ENCODE data around the gene DCAF11. TPM values are rescaled to one million over a fixed set of nuclear protein-coding genes. Genes with fewer than 3 reads are reported as not detected.

The DCAF11 gene
- total and polyA plus RNA-seq, 4 donors: 26.4 to 153 (median 64.2) TPM

GRCh38 chr14:24074625-24075484 is 39.7 kb upstream of the DCAF11 start:
- peaks cover 0 to 13% (median 10%) of the 10 kb centered on the region in 3 donors for H3K27me3 ChIP-seq (ENCODE audit: control insufficient read depth in 3 of 3, insufficient read depth in 3 of 3, low read length in 2 of 3)
- ATAC-seq (ENCODE audit: insufficient read depth, low FRiP score): no peak
- H3K4me3 ChIP-seq: no peak overlapping the region
- no peak overlapping the region for H3K9ac ChIP-seq (ENCODE audit: insufficient read depth in 1 of 2, low read length in 2 of 2)
- H3K9me3 ChIP-seq (ENCODE audit: control insufficient read depth in 4 of 4, insufficient read depth in 3 of 4, low read length in 3 of 4): no peaks in the 10 kb centered on the region
- H3K4me1 ChIP-seq (ENCODE audit: control insufficient read depth in 5 of 5, insufficient read depth in 5 of 5, low read length in 5 of 5): no peaks in the 10 kb centered on the region
- WGBS, 2 donors: 80 to 85% methylated on average over 11 of the region's 11 CpGs
- H3K36me3 ChIP-seq (ENCODE audit: control insufficient read depth in 4 of 4, insufficient read depth in 4 of 4, low read length in 4 of 4): no peaks in the 10 kb centered on the region
- H3K27ac ChIP-seq (ENCODE audit: low read depth in 1 of 2, low read length in 1 of 2): no peak overlapping the region
- TF ChIP-seq CTCF (IDR thresholded peaks at IDR 0.05; ENCODE audit: control extremely low read depth, extremely low read depth): no peak
- DNase-seq: no peak

GRCh38 chr14:24075485-24076301 is 38.9 kb upstream of the DCAF11 start:
- WGBS, 2 donors: 66 to 69% methylated on average over 11 of the region's 11 CpGs
- DNase-seq: no peak

GRCh38 chr14:24076302-24076601 is 38.3 kb upstream of the DCAF11 start:
- Histone ChIP-seq H3K4me1 (ENCODE audit: control insufficient read depth in 5 of 5, insufficient read depth in 5 of 5, low read length in 5 of 5) (peaks cover 0 to 9% (median 3%) of the 10 kb centered on the region in 5 donors), H3K9ac (ENCODE audit: insufficient read depth in 1 of 2, low read length in 2 of 2) (no peak overlapping the region), H3K27me3 (ENCODE audit: control insufficient read depth in 3 of 3, insufficient read depth in 3 of 3, low read length in 2 of 3) (peaks cover 0 to 12% (median 12%) of the 10 kb centered on the region in 3 donors), H3K9me3 (ENCODE audit: control insufficient read depth in 4 of 4, insufficient read depth in 3 of 4, low read length in 3 of 4) (no peaks in the 10 kb centered on the region), H3K27ac (ENCODE audit: low read depth in 1 of 2, low read length in 1 of 2) (no peak overlapping the region), H3K36me3 (ENCODE audit: control insufficient read depth in 4 of 4, insufficient read depth in 4 of 4, low read length in 4 of 4) (no peaks in the 10 kb centered on the region), H3K4me3 (no peak overlapping the region)
- 89 to 94% methylated on average over 10 of the region's 10 CpGs for WGBS, 2 donors
- no peak for TF ChIP-seq CTCF (IDR thresholded peaks at IDR 0.05; ENCODE audit: control extremely low read depth, extremely low read depth)
- ATAC-seq (ENCODE audit: insufficient read depth, low FRiP score) (no peak), DNase-seq (no peak)

More at GRCh38 chr14:24075485-24076301, 38.9 kb upstream of the DCAF11 start:
- peaks cover 0 to 3% (median under 1%) of the 10 kb centered on the region in 5 donors for H3K4me1 ChIP-seq (ENCODE audit: control insufficient read depth in 5 of 5, insufficient read depth in 5 of 5, low read length in 5 of 5)
- H3K9ac ChIP-seq (ENCODE audit: insufficient read depth in 1 of 2, low read length in 2 of 2): no peak overlapping the region
- H3K9me3 ChIP-seq (ENCODE audit: control insufficient read depth in 4 of 4, insufficient read depth in 3 of 4, low read length in 3 of 4): no peaks in the 10 kb centered on the region
- no peak for ATAC-seq (ENCODE audit: insufficient read depth, low FRiP score)
- no peak overlapping the region for H3K27ac ChIP-seq (ENCODE audit: low read depth in 1 of 2, low read length in 1 of 2)
- no peaks in the 10 kb centered on the region for H3K36me3 ChIP-seq (ENCODE audit: control insufficient read depth in 4 of 4, insufficient read depth in 4 of 4, low read length in 4 of 4)
- H3K4me3 ChIP-seq: no peak overlapping the region
- H3K27me3 ChIP-seq (ENCODE audit: control insufficient read depth in 3 of 3, insufficient read depth in 3 of 3, low read length in 2 of 3): peaks cover 0 to 15% (median 12%) of the 10 kb centered on the region in 3 donors
- no peak for TF ChIP-seq CTCF (IDR thresholded peaks at IDR 0.05; ENCODE audit: control extremely low read depth, extremely low read depth)
